GM12875 (cell line): Measurements from ENCODE around the gene SORCS2.

ENCODE experiments used
- H3K4me3 ChIP-seq: one replicate; pipeline ENCODE4 v1.5.1; 2011; ENCODE audit warnings: low read depth, low read length, control low read depth
- CTCF ChIP-seq: IDR thresholded peaks from 2 replicates; pipeline ENCODE4 v1.5.1; 2011; ENCODE audit warnings: low read depth, mild to moderate bottlenecking, control low read depth, inconsistent platforms, low read length, moderate library complexity, borderline replicate concordance; ENCODE audit not compliant: insufficient read depth

Gene SORCS2

GRCh38 chr4:7631288-7632014 lies 439.1 kb downstream of the SORCS2 start:
- no peak overlapping the region for H3K4me3 ChIP-seq
- TF ChIP-seq CTCF: no peak

- TF ChIP-seq CTCF: no peak
- no peak overlapping the region for H3K4me3 ChIP-seq
Measured at GRCh38 chr4:7632341-7632740, 440.0 kb downstream of the SORCS2 start.

GRCh38 chr4:7632971-7633370 lies 440.6 kb downstream of the SORCS2 start:
- TF ChIP-seq CTCF: no peak
- no peak overlapping the region for H3K4me3 ChIP-seq

GRCh38 chr4:7634661-7635251 lies 442.4 kb downstream of the SORCS2 start:
- TF ChIP-seq CTCF: no peak
- no peak overlapping the region for H3K4me3 ChIP-seq

GRCh38 chr4:7635445-7636239 lies 443.3 kb downstream of the SORCS2 start:
- no peak for TF ChIP-seq CTCF
- no peak overlapping the region for H3K4me3 ChIP-seq

GRCh38 chr4:7636240-7636508 lies 443.8 kb downstream of the SORCS2 start:
- H3K4me3 ChIP-seq: no peak overlapping the region
- TF ChIP-seq CTCF: no peak
